Stimulated activated CD8-positive, alpha-beta memory T cell treated with anti-CD3 and anti-CD28 coated beads, Interleukin-4, amount 100 ng/mL, for 1 hour (primary cell): Measurements from ENCODE around the gene CAMK2A.
"Not testable (repeated sequence)": the region's sequence is repeated elsewhere in the genome, so short reads cannot be mapped to it uniquely, and the experiment has no call there.

Experiments used
- DNase-seq, 2 donors: peaks; one replicate each; pipeline ENCODE4 v3.0.0-alpha.2; 2020; ENCODE audit warnings: low read depth in 2 of 2, low spot score in 1 of 2

CAMK2A gene

GRCh38 chr5:150238646-150239045 lies 50.9 kb downstream of the CAMK2A start:
- no peak for DNase-seq

GRCh38 chr5:150236981-150237754 lies 52.4 kb downstream of the CAMK2A start:
- DNase-seq: no peak

GRCh38 chr5:150236313-150236712 lies 53.3 kb downstream of the CAMK2A start:
- DNase-seq: no peak

GRCh38 chr5:150235500-150235854 lies 54.1 kb downstream of the CAMK2A start:
- DNase-seq: no peak

- DNase-seq: no peak
These were observed 54.7 kb downstream of the CAMK2A start for GRCh38 chr5:150234576-150235499.

- not testable (repeated sequence) for DNase-seq
These were observed 55.9 kb downstream of the CAMK2A start for GRCh38 chr5:150233706-150234105.

- no peak for DNase-seq
These were observed 58.7 kb downstream of the CAMK2A start for GRCh38 chr5:150230842-150231241.

- DNase-seq: no peak
These were observed 60.0 kb downstream of the CAMK2A start for GRCh38 chr5:150229571-150229970.

- no peak for DNase-seq
These were observed 61.8 kb downstream of the CAMK2A start for GRCh38 chr5:150227606-150228273.

GRCh38 chr5:150227036-150227435 lies 62.5 kb downstream of the CAMK2A start:
- no peak for DNase-seq

- no peak for DNase-seq
These were observed 65.0 kb downstream of the CAMK2A start for GRCh38 chr5:150224483-150225027.

- DNase-seq: no peak
These were observed 66.1 kb downstream of the CAMK2A start for GRCh38 chr5:150223474-150223873.

GRCh38 chr5:150222906-150223305 lies 66.7 kb downstream of the CAMK2A start:
- DNase-seq: no peak

- no peak for DNase-seq
These were observed 68.1 kb downstream of the CAMK2A start for GRCh38 chr5:150221471-150221870.

- DNase-seq: no peak
These were observed 69.7 kb downstream of the CAMK2A start for GRCh38 chr5:150219861-150220260.

GRCh38 chr5:150219142-150219541 lies 70.4 kb downstream of the CAMK2A start:
- DNase-seq: no peak

GRCh38 chr5:150218693-150219035 lies 70.9 kb downstream of the CAMK2A start:
- DNase-seq: no peak

- DNase-seq: peak; percentile 61 to 63
These were observed 71.5 kb downstream of the CAMK2A start for GRCh38 chr5:150217873-150218692.

- no peak for DNase-seq
These were observed 72.5 kb downstream of the CAMK2A start for GRCh38 chr5:150217038-150217437.
